IPS DF 6.9 (cell line): ENCODE measurements around the gene CTNNA2.

ENCODE experiments used
- DNase-seq: peaks from one replicate; pipeline ENCODE4 v3.0.0-alpha.2; 2013; ENCODE audit warnings: low read depth, low spot score
- H3K27ac ChIP-seq: one replicate; pipeline ENCODE4 v1.5.1; 2013; ENCODE audit warnings: low read length, control low read depth
- H3K27me3 ChIP-seq: 2 replicates; pipeline ENCODE4 v1.6.1; 2013; ENCODE audit warnings: mild to moderate bottlenecking, low read length; ENCODE audit not compliant: control insufficient read depth, insufficient read depth
- H3K36me3 ChIP-seq: 2 replicates; pipeline ENCODE4 v1.6.1; 2013; ENCODE audit warnings: low read length; ENCODE audit not compliant: control insufficient read depth, insufficient read depth
- H3K4me1 ChIP-seq: 2 replicates; pipeline ENCODE4 v1.6.1; 2013; ENCODE audit warnings: low read length; ENCODE audit not compliant: control insufficient read depth, insufficient read depth
- H3K4me3 ChIP-seq: 2 replicates; pipeline ENCODE4 v1.5.1; 2013; ENCODE audit warnings: mild to moderate bottlenecking, low read length
- H3K9me3 ChIP-seq: 2 replicates; pipeline ENCODE4 v1.6.1; 2013; ENCODE audit warnings: low read length, inconsistent platforms; ENCODE audit not compliant: control insufficient read depth, insufficient read depth
- WGBS: extraction: QIAGEN DNeasy Blood & Tissue Kit; methylation state at CpG from one replicate; pipeline ENCODE4 v1.1.7; 2013; ENCODE audit warnings: mixed read lengths, missing lambda C conversion rate; ENCODE audit not compliant: insufficient read length, insufficient coverage; 5-methylcytosine and 5-hydroxymethylcytosine counted together

CTNNA2 gene

GRCh38 chr2:80462654-80463053 is 949.8 kb downstream of the CTNNA2 start:
- no CpG with 5 or more reads among the region's 8 CpGs for WGBS
- H3K9me3 ChIP-seq = no peaks in the 10 kb centered on the region
- no peak overlapping the region for H3K27ac ChIP-seq
- no peak overlapping the region for H3K4me3 ChIP-seq
- H3K4me1 ChIP-seq = peaks cover 4% of the 10 kb centered on the region
- no peaks in the 10 kb centered on the region for H3K27me3 ChIP-seq
- no peak for DNase-seq
- H3K36me3 ChIP-seq = no peaks in the 10 kb centered on the region

DNA sequence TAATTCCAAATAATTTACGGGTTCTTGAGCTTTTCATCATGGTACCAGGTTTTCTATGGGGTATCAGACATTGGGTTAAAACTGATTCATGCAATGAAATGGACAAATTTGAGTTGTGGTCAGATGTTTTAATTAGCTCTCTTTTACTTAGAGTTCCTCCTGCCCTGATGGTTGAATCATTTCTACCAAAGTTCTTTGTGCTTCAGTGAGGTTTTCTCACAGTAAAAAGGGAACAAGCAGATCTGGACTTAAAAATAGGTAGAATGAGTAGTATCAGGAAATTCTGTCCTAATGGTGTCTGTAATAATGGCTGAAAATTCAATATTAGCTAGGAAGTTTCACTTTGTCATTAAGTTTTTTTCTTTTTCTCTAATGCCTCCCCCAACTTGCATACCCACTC is 951.4 kb downstream of the CTNNA2 start:
- no peak overlapping the region for H3K4me3 ChIP-seq
- no peaks in the 10 kb centered on the region for H3K36me3 ChIP-seq
- no peaks in the 10 kb centered on the region for H3K27me3 ChIP-seq
- peaks cover 4% of the 10 kb centered on the region for H3K4me1 ChIP-seq
- no peak overlapping the region for H3K27ac ChIP-seq
- no CpG with 5 or more reads among the region's 1 CpG for WGBS
- no peak for DNase-seq
- no peaks in the 10 kb centered on the region for H3K9me3 ChIP-seq

- H3K27ac ChIP-seq = no peak overlapping the region
- H3K36me3 ChIP-seq = no peaks in the 10 kb centered on the region; the same call in 1 of the 2 replicates
- no peak for DNase-seq
- H3K4me1 ChIP-seq = no peaks in the 10 kb centered on the region; the same call in 1 of the 2 replicates
- no CpG with 5 or more reads among the region's 3 CpGs for WGBS
- no peaks in the 10 kb centered on the region for H3K27me3 ChIP-seq
- peaks cover 2% of the 10 kb centered on the region for H3K9me3 ChIP-seq
- H3K4me3 ChIP-seq = no peak overlapping the region
These were observed 954.5 kb downstream of the CTNNA2 start for GRCh38 chr2:80467262-80467811.

GRCh38 chr2:80469428-80469827 is 956.6 kb downstream of the CTNNA2 start:
- Histone ChIP-seq H3K27me3 (no peaks in the 10 kb centered on the region), H3K9me3 (peaks cover 2% of the 10 kb centered on the region), H3K4me3 (no peak overlapping the region), H3K4me1 (no peaks in the 10 kb centered on the region; the same call in 1 of the 2 replicates), H3K27ac (no peak overlapping the region), H3K36me3 (no peaks in the 10 kb centered on the region; the same call in 1 of the 2 replicates)
- no peak for DNase-seq
- no CpG with 5 or more reads among the region's 1 CpG for WGBS

GRCh38 chr2:80473069-80473468 is 960.2 kb downstream of the CTNNA2 start:
- no peak overlapping the region for H3K4me3 ChIP-seq
- WGBS = no CpG with 5 or more reads among the region's 5 CpGs
- H3K4me1 ChIP-seq = no peaks in the 10 kb centered on the region
- no peaks in the 10 kb centered on the region; the same call in 1 of the 2 replicates for H3K36me3 ChIP-seq
- no peak for DNase-seq
- peaks cover 2% of the 10 kb centered on the region for H3K9me3 ChIP-seq
- H3K27me3 ChIP-seq = no peaks in the 10 kb centered on the region
- no peak overlapping the region for H3K27ac ChIP-seq

DNA sequence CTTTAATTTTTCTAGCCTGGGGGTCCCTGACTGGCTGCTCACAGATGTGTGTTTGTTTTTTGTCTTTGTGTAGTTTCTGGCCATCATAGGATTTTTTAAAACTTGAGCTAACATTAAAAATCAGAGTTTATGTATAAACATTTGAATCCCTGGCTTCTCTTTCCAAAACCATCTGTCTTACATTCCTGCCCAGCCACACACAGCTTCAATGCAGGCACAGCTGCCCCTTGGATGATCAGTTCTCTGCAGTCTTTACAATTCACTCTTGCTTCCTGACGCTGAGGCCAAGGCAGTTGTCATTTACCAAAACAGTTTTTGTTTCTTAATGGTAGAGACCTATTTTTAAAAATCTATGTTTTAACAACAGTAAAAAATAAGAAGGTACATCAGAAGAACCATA is 960.9 kb downstream of the CTNNA2 start:
- H3K4me3 ChIP-seq = no peak overlapping the region
- no peak for DNase-seq
- WGBS = no CpG with 5 or more reads among the region's 1 CpG

GRCh38 chr2:80475970-80476369 is 963.1 kb downstream of the CTNNA2 start:
- Histone ChIP-seq H3K27me3 (no peaks in the 10 kb centered on the region), H3K36me3 (no peaks in the 10 kb centered on the region), H3K4me3 (no peak overlapping the region), H3K27ac (no peak overlapping the region), H3K4me1 (no peaks in the 10 kb centered on the region), H3K9me3 (no peaks in the 10 kb centered on the region)
- no CpG with 5 or more reads among the region's 3 CpGs for WGBS
- no peak for DNase-seq

More for the DNA sequence above, 960.9 kb downstream of the CTNNA2 start:
- no peaks in the 10 kb centered on the region for H3K27me3 ChIP-seq
- no peaks in the 10 kb centered on the region for H3K4me1 ChIP-seq
- H3K36me3 ChIP-seq = no peaks in the 10 kb centered on the region; the same call in 1 of the 2 replicates
- peaks cover 2% of the 10 kb centered on the region for H3K9me3 ChIP-seq
- H3K27ac ChIP-seq = no peak overlapping the region

GRCh38 chr2:80476535-80477117 is 963.8 kb downstream of the CTNNA2 start:
- Histone ChIP-seq H3K4me3 (no peak overlapping the region), H3K27ac (no peak overlapping the region), H3K27me3 (no peaks in the 10 kb centered on the region), H3K36me3 (no peaks in the 10 kb centered on the region), H3K4me1 (no peaks in the 10 kb centered on the region), H3K9me3 (no peaks in the 10 kb centered on the region)
- no peak for DNase-seq
- no CpG with 5 or more reads among the region's 2 CpGs for WGBS

DNA sequence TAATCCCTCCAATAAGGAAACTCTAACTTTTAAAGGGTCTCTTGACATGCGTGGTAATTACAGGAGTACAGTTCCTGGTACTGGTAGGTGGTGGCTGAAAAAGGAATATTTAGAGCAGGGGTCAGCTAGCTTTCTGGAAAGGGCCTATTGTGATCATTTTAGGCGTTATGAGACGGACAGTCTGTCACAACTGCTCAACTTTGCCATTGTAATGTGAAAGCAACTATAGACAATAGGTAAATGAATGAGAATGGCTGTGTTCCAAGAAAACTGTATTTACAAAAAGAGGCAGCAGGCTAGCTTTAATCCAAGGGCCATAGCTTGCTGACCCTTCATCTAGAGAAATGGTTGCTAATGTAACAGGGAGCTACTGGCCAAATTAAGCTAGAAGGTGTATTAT is 969.4 kb downstream of the CTNNA2 start:
- H3K27me3 ChIP-seq = no peaks in the 10 kb centered on the region
- no peaks in the 10 kb centered on the region for H3K36me3 ChIP-seq
- no CpG with 5 or more reads among the region's 3 CpGs for WGBS
- H3K9me3 ChIP-seq = no peaks in the 10 kb centered on the region
- H3K4me1 ChIP-seq = no peaks in the 10 kb centered on the region
- no peak overlapping the region for H3K4me3 ChIP-seq
- no peak for DNase-seq
- H3K27ac ChIP-seq = no peak overlapping the region

DNA sequence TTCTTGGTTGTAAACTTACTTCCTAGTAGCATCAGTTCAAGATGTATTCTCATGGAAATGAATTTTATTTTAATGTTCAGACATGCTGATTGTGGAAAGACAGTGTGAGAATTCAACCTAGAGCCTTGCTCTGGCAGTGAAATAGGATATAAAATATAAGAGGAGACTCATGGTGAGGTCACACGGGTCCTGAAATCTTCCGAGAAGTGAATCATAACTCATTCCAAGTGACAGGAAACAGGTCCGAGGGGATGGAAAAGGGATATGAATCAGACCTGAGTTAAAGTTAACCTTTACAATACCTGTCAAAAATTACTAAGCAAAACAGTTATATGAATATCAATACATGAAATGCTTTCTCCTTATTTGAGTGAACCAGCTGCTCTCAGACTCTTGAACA is 976.9 kb downstream of the CTNNA2 start:
- H3K27me3 ChIP-seq = no peaks in the 10 kb centered on the region
- no peak for DNase-seq
- H3K36me3 ChIP-seq = no peaks in the 10 kb centered on the region
- no peak overlapping the region for H3K27ac ChIP-seq
- WGBS = no CpG with 5 or more reads among the region's 3 CpGs
- H3K4me1 ChIP-seq = no peaks in the 10 kb centered on the region
- H3K9me3 ChIP-seq = no peaks in the 10 kb centered on the region
- H3K4me3 ChIP-seq = no peak overlapping the region

DNA sequence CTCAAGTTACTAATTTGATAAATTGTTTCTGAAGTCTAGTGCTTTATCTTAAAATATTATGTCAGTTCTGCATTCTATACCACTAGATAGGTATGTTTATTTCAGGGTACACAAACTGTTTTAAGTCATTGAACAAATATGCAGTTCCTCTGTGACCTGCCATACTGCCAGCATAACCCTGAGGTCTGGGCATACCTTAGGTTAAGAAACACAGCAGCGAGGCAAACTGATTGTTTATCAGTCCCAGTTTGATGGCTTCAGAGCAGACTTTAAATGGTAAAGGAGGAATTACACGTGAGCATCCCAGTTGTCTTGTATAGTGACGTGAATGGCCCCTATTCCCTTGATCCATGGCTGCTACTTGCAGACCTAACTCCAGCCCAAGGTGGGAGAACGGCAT is 978.1 kb downstream of the CTNNA2 start:
- WGBS = no CpG with 5 or more reads among the region's 4 CpGs
- Histone ChIP-seq H3K4me3 (no peak overlapping the region), H3K9me3 (no peaks in the 10 kb centered on the region), H3K36me3 (no peaks in the 10 kb centered on the region), H3K4me1 (no peaks in the 10 kb centered on the region), H3K27ac (no peak overlapping the region), H3K27me3 (no peaks in the 10 kb centered on the region)
- DNase-seq = no peak
